ENCODE data around the gene ADNP2.

Gene ADNP2

DNA sequence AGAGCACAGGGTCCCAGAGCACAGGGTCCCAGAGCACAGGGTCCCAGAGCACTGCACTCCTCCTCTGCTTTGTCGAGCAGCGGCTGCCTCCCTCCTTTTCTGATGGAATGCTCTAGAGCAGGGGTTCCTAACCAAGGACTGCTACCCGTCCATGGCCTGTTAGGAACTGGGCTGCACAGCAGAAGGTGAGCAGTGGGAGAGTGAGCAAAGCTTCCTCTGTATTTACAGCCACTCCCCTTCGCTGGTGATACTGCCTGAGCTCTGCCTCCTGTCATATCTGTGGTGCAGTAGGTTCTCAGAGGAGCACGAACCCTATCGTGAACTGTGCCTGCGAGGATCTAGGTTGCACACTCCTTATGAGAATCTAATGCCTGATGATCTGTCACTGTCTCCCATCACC lies 33.1 kb upstream of the ADNP2 start:
- Histone ChIP-seq H3K4me3 (ENCODE audit: low read depth in 1 of 2, low read length in 1 of 2) (no peak overlapping the region), H3K27me3 (no peaks in the 10 kb centered on the region), H3K4me1 (ENCODE audit: control insufficient read depth in 1 of 2, insufficient read depth in 1 of 2, low read depth in 1 of 2, low read length in 1 of 2) (no peaks in the 10 kb centered on the region), H3K9me3 (no peaks in the 10 kb centered on the region), H3K36me3 (no peaks in the 10 kb centered on the region), H3K27ac (no peak overlapping the region)
- TF ChIP-seq, protein P1, sequence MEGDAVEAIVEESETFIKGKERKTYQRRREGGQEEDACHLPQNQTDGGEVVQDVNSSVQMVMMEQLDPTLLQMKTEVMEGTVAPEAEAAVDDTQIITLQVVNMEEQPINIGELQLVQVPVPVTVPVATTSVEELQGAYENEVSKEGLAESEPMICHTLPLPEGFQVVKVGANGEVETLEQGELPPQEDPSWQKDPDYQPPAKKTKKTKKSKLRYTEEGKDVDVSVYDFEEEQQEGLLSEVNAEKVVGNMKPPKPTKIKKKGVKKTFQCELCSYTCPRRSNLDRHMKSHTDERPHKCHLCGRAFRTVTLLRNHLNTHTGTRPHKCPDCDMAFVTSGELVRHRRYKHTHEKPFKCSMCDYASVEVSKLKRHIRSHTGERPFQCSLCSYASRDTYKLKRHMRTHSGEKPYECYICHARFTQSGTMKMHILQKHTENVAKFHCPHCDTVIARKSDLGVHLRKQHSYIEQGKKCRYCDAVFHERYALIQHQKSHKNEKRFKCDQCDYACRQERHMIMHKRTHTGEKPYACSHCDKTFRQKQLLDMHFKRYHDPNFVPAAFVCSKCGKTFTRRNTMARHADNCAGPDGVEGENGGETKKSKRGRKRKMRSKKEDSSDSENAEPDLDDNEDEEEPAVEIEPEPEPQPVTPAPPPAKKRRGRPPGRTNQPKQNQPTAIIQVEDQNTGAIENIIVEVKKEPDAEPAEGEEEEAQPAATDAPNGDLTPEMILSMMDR (IDR thresholded peaks at IDR 0.05): no peak

DNA sequence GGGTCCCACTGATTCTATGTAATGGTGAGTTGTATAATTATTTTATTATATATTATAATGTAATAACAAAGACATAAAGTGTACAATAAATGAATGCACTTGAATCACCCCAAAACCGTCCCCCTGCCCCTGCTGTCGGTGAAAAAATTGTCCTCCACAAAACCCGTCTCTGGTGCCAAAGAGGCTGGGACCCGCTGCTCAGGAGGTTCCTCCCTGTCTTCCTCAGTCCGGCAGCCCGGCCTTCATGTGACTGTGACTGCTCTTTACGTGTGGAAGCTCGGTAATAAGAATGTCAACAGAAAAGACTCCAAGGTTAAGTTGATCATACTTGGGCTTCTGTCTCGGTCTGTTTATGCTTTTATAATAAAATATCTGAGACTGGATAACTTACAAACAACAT lies 32.7 kb upstream of the ADNP2 start:
- H3K4me1 ChIP-seq (ENCODE audit: control insufficient read depth in 1 of 2, insufficient read depth in 1 of 2, low read depth in 1 of 2, low read length in 1 of 2): no peaks in the 10 kb centered on the region
- TF ChIP-seq, protein P1 (IDR thresholded peaks at IDR 0.05): no peak
- no peaks in the 10 kb centered on the region for H3K27me3 ChIP-seq
- H3K36me3 ChIP-seq: no peaks in the 10 kb centered on the region
- H3K27ac ChIP-seq: no peak overlapping the region
- H3K4me3 ChIP-seq (ENCODE audit: low read depth in 1 of 2, low read length in 1 of 2): no peak overlapping the region
- H3K9me3 ChIP-seq: no peaks in the 10 kb centered on the region

DNA sequence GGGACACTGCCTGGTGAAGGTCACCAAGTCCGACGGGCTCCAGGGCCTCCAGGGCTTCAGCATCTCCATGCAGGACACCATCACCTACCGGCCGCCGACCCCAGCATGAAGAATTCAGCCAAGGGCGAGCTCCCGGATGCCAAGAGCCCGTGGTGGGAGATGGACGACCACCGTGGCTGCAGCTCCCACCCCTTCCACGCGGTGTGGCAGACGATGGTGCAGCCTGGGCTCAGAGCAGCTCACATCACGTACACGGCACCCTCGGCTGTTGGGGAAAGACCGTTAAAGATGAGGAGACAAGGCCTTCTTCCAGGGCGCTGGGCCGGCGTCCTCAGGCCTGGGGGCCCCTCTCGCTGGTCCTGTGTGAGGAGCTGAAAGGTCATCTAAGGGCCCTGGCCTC lies 31.2 kb upstream of the ADNP2 start:
- no peaks in the 10 kb centered on the region for H3K9me3 ChIP-seq
- TF ChIP-seq, protein P1 (IDR thresholded peaks at IDR 0.05): no peak
- no peaks in the 10 kb centered on the region for H3K36me3 ChIP-seq
- no peak overlapping the region for H3K27ac ChIP-seq
- H3K4me3 ChIP-seq (ENCODE audit: low read depth in 1 of 2, low read length in 1 of 2): no peak overlapping the region
- no peaks in the 10 kb centered on the region for H3K4me1 ChIP-seq (ENCODE audit: control insufficient read depth in 1 of 2, insufficient read depth in 1 of 2, low read depth in 1 of 2, low read length in 1 of 2)
- H3K27me3 ChIP-seq: no peaks in the 10 kb centered on the region

DNA sequence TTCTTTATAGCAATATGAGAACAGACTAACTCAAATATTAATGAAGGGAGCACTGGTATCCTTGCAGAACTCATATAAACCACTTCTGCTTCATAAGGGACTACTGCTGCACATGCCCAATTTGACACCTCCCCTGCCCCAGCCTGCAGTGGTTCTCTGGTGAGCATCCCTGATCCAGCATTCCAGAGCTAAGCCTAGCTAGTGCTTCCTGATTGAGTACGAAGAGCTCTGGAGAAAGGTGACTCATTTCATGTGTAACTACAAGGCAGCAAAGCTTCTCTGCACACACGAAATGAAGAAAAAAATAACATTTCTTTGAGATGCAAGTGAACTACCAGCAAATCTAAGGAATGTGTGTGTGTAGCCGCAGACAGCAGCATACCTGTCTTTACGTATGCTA lies 22.8 kb upstream of the ADNP2 start:
- no peaks in the 10 kb centered on the region for H3K36me3 ChIP-seq
- no peak overlapping the region for H3K27ac ChIP-seq
- no peaks in the 10 kb centered on the region for H3K27me3 ChIP-seq
- no peak overlapping the region for H3K4me3 ChIP-seq (ENCODE audit: low read depth in 1 of 2, low read length in 1 of 2)
- TF ChIP-seq, protein P1 (IDR thresholded peaks at IDR 0.05): no peak
- peaks cover 16% of the 10 kb centered on the region for H3K9me3 ChIP-seq
- no peaks in the 10 kb centered on the region for H3K4me1 ChIP-seq (ENCODE audit: control insufficient read depth in 1 of 2, insufficient read depth in 1 of 2, low read depth in 1 of 2, low read length in 1 of 2)

DNA sequence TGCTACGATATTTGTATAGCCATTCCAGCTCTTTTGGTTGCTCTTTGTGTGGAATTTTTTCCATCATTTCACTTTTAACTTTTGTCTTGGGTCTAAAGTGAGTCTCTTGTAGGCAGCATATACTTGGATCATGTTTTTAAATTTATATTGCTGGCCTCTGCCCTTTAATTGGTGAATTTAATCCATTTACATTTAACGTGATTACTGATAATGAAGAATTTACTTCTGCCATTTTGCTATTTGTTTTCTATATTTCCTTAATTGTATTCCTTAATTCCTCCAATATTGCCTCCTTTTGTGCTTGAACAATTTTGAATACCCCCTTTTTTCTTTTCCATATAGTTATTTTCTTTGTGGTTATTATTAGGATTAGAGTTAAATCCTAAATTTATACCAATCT lies 21.0 kb upstream of the ADNP2 start:
- Histone ChIP-seq H3K4me3 (ENCODE audit: low read depth in 1 of 2, low read length in 1 of 2) (no peak overlapping the region), H3K27me3 (no peaks in the 10 kb centered on the region)
- TF ChIP-seq, protein P1 (IDR thresholded peaks at IDR 0.05): no peak

DNA sequence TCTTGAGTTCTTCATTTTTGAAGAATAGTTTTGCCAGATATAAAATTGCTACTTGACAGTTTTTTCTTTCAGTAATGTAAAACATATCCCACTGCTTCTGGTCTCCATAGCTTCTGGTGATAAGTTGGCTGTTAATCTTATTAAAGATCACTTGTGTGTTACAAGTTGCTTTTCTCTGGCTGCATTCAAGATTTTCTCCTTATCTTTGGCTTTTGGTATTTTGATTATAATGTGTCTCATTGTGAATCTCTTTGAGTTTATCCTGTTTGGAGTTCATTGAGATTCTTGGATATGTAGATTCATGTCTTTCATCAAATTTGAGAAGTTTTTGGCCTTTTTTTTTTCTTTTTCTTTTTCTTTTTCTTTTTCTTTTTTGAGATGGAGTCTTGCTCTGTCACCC lies 20.2 kb upstream of the ADNP2 start:
- no peak overlapping the region for H3K4me3 ChIP-seq (ENCODE audit: low read depth in 1 of 2, low read length in 1 of 2)
- peaks cover 16% of the 10 kb centered on the region for H3K9me3 ChIP-seq
- no peaks in the 10 kb centered on the region for H3K36me3 ChIP-seq
- TF ChIP-seq, protein P1 (IDR thresholded peaks at IDR 0.05): no peak
- no peaks in the 10 kb centered on the region for H3K27me3 ChIP-seq
- no peak overlapping the region for H3K27ac ChIP-seq
- no peaks in the 10 kb centered on the region for H3K4me1 ChIP-seq (ENCODE audit: control insufficient read depth in 1 of 2, insufficient read depth in 1 of 2, low read depth in 1 of 2, low read length in 1 of 2)

More for the DNA sequence above, 21.0 kb upstream of the ADNP2 start:
- Histone ChIP-seq H3K4me1 (ENCODE audit: control insufficient read depth in 1 of 2, insufficient read depth in 1 of 2, low read depth in 1 of 2, low read length in 1 of 2) (no peaks in the 10 kb centered on the region), H3K27ac (no peak overlapping the region), H3K9me3 (peaks cover 16% of the 10 kb centered on the region), H3K36me3 (no peaks in the 10 kb centered on the region)
